Ishikawa (cell line): ENCODE measurements around the gene SLAMF7.

Experiments
- CEBPB ChIP-seq: IDR thresholded peaks from 2 replicates; pipeline ENCODE4 v1.6.1; 2012
- CREB1 ChIP-seq: IDR thresholded peaks from 2 replicates; pipeline ENCODE4 v1.6.1; 2012; ENCODE audit warnings: low read depth
- EGR1 ChIP-seq: IDR thresholded peaks from 2 replicates; pipeline ENCODE4 v1.6.1; 2012
- EP300 ChIP-seq: IDR thresholded peaks from 2 replicates; pipeline ENCODE4 v1.6.1; 2012; ENCODE audit warnings: borderline replicate concordance
- FOXM1 ChIP-seq: IDR thresholded peaks from 2 replicates; pipeline ENCODE4 v1.6.1; 2012; ENCODE audit warnings: low read depth, borderline replicate concordance
- NFIC ChIP-seq: IDR thresholded peaks from 2 replicates; pipeline ENCODE4 v1.6.1; 2012
- RAD21 ChIP-seq: IDR thresholded peaks from 2 replicates; pipeline ENCODE4 v1.6.1; 2012; ENCODE audit warnings: low read depth
- TAF1 ChIP-seq: IDR thresholded peaks from 2 replicates; pipeline ENCODE4 v1.6.1; 2012; ENCODE audit warnings: low read depth, mild to moderate bottlenecking
- TCF12 ChIP-seq: IDR thresholded peaks from 2 replicates; pipeline ENCODE4 v1.6.1; 2012; ENCODE audit warnings: low read depth
- TEAD4 ChIP-seq: IDR thresholded peaks from 2 replicates; pipeline ENCODE4 v1.6.1; 2012
- YY1 ChIP-seq: IDR thresholded peaks from 2 replicates; pipeline ENCODE4 v1.6.1; 2012; ENCODE audit warnings: low read depth
- ZBTB7A ChIP-seq: IDR thresholded peaks from 2 replicates; pipeline ENCODE4 v1.6.1; 2012; ENCODE audit warnings: low read depth
- TF ChIP-seq, protein P1 (sequence below): IDR thresholded peaks from 2 replicates; pipeline ENCODE4 v1.6.1; 2012
- TF ChIP-seq, protein P2 (sequence below): IDR thresholded peaks from 2 replicates; pipeline ENCODE4 v1.6.1; 2012
- TF ChIP-seq, protein P3 (sequence below): IDR thresholded peaks from 2 replicates; pipeline ENCODE4 v1.6.1; 2012; ENCODE audit warnings: low read depth, mild to moderate bottlenecking

SLAMF7 gene

DNA sequence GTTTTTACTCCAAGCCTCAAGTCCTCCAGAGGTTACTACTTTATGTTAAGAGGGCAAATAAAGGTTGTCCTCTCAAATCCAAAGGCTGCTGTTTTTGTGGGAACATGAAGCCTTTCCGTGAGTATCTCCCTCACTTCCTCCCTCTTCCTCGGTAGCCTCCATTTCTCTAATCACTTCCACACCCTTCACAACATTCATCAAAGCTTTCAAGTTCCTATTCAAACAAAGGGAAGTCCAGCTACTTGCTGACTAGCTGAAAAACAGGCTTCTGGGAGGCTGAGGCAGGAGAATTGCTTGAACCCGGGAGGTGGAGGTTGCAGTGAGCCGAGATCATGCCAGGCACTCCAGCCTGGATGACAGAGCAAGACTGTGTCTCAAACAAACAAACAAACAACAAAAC, 20.8 kb upstream of the SLAMF7 start:
- TF ChIP-seq, protein P1, sequence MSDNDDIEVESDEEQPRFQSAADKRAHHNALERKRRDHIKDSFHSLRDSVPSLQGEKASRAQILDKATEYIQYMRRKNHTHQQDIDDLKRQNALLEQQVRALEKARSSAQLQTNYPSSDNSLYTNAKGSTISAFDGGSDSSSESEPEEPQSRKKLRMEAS = no peak
- TF ChIP-seq EP300 = no peak
- TF ChIP-seq NFIC = no peak
- TF ChIP-seq TAF1 = no peak
- TF ChIP-seq TEAD4 = no peak
- TF ChIP-seq, protein P2, sequence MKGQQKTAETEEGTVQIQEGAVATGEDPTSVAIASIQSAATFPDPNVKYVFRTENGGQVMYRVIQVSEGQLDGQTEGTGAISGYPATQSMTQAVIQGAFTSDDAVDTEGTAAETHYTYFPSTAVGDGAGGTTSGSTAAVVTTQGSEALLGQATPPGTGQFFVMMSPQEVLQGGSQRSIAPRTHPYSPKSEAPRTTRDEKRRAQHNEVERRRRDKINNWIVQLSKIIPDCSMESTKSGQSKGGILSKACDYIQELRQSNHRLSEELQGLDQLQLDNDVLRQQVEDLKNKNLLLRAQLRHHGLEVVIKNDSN = no peak
- TF ChIP-seq FOXM1 = no peak
- TF ChIP-seq CEBPB = no peak
- TF ChIP-seq, protein P3, sequence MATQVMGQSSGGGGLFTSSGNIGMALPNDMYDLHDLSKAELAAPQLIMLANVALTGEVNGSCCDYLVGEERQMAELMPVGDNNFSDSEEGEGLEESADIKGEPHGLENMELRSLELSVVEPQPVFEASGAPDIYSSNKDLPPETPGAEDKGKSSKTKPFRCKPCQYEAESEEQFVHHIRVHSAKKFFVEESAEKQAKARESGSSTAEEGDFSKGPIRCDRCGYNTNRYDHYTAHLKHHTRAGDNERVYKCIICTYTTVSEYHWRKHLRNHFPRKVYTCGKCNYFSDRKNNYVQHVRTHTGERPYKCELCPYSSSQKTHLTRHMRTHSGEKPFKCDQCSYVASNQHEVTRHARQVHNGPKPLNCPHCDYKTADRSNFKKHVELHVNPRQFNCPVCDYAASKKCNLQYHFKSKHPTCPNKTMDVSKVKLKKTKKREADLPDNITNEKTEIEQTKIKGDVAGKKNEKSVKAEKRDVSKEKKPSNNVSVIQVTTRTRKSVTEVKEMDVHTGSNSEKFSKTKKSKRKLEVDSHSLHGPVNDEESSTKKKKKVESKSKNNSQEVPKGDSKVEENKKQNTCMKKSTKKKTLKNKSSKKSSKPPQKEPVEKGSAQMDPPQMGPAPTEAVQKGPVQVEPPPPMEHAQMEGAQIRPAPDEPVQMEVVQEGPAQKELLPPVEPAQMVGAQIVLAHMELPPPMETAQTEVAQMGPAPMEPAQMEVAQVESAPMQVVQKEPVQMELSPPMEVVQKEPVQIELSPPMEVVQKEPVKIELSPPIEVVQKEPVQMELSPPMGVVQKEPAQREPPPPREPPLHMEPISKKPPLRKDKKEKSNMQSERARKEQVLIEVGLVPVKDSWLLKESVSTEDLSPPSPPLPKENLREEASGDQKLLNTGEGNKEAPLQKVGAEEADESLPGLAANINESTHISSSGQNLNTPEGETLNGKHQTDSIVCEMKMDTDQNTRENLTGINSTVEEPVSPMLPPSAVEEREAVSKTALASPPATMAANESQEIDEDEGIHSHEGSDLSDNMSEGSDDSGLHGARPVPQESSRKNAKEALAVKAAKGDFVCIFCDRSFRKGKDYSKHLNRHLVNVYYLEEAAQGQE = no peak
- TF ChIP-seq YY1 = no peak
- TF ChIP-seq EGR1 = no peak

DNA sequence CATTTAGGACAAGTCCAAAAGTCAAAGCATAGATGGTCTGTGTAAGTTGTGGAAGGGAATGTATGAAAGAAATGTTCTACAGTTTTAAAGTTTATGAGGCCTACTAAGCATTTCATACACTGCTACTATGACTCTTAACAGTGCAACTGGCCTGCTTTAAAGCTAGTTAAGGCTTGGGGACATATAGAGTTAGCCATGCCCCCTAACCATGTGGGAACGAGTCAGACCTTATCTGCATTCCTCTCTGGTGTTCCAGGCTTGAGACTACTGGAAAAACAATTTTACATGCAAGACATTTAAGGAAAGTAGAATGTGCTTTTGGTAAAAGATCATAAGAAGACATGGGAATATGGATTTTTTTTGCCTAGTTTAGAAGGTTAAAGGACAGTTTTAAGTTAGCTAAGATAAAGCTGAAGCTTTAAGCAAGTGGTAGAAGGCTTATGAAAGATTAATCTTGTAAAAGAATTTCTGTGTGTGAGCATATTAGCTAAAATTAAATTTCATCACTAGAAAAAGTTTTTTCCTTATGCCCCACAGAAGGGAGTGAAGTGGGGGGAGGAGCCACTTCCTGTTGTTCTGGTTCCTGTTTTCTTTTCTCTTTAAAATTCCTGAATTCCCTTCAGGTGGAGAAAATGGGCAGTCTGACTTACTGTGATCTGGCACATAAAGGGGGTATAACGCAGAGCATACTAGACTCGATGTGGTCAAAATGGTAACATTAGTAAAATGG, 18.5 kb upstream of the SLAMF7 start:
- TF ChIP-seq ZBTB7A (no peak), EP300 (no peak)
- TF ChIP-seq, protein P3 = no peak

DNA sequence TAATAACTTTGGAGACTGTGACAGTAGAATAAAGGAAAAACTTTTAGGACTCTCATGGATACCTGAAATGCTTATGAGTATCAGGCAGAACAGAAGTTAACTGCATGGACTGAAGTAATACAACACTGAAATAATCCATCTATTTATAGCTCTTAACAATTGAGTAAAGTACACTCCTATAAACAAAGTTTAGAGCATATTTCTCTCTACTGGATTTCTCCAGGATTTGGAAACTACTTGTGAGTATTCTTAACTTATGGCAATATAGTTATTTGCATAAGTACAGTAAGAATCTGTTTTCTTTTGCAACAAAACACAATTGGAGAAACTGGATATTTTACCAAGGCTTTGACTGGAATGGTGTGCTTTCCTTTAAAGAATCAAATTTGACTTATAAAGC, 17.6 kb upstream of the SLAMF7 start:
- no peak for TF ChIP-seq TCF12
- TF ChIP-seq, protein P1 = no peak
- TF ChIP-seq YY1 = no peak
- no peak for TF ChIP-seq NFIC
- TF ChIP-seq, protein P2 = no peak
- TF ChIP-seq TEAD4 = no peak
- TF ChIP-seq TAF1 = no peak
- TF ChIP-seq CEBPB = no peak
- TF ChIP-seq, protein P3 = no peak
- no peak for TF ChIP-seq RAD21
- TF ChIP-seq CREB1 = no peak
- TF ChIP-seq FOXM1 = no peak
- no peak for TF ChIP-seq ZBTB7A
- no peak for TF ChIP-seq EGR1
- no peak for TF ChIP-seq EP300

DNA sequence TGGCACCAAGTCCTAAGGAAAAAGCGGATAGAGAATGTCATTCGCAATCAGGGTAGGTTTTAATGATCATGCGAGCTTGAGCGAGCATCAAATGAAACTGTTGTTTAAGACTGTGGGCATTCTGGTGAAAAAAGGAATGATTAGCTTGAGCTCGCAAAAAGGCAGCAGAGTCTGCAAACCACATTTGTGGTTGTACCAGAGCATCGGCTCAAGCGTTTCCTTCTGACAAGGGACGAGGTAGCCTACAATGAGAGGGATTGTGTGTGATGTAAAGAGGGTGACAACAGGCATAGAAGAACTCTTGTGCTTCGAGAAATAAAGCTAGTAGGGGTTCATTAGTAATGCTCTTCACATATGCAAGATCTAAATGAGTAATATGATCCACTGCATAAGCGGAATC, 16.3 kb upstream of the SLAMF7 start:
- TF ChIP-seq, protein P1 = no peak
- TF ChIP-seq FOXM1 = no peak
- TF ChIP-seq TCF12 = no peak
- TF ChIP-seq EP300 = no peak
- TF ChIP-seq EGR1 = no peak
- TF ChIP-seq NFIC = no peak
- no peak for TF ChIP-seq CREB1
- TF ChIP-seq YY1 = no peak
- no peak for TF ChIP-seq RAD21
- TF ChIP-seq TAF1 = no peak

DNA sequence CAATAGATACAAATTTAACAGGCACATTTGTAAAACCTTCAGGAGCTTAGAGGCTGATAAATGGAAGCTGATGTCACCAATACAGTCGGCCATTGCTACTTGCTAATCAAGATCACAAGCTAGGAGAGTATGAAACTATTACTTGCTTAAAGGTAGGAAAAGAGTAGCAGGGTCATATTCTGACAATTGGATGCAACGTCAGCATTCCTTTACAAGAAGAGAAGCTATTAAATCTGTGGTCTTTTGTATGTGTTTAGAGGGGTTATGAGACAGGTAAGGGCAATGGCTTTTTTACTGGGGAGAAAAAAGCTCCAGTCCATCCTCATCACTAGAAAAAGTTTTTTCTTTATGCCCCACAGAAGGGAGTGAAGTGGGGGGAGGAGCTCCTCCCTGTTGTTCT, 15.7 kb upstream of the SLAMF7 start:
- TF ChIP-seq TCF12 (no peak), ZBTB7A (no peak), NFIC (no peak), TAF1 (no peak), CEBPB (no peak)
- TF ChIP-seq, protein P1 = no peak
- TF ChIP-seq, protein P3 = no peak
